ENCODE data around the gene ASIC2. TPM values are rescaled to one million over a fixed set of nuclear protein-coding genes. Genes with fewer than 3 reads are reported as not detected.
A peak's percentile ranks its signal among the peaks of the same experiment; 100 is the strongest.

Gene ASIC2
- polyA plus RNA-seq, 1 donor, result 9.3 TPM

DNA sequence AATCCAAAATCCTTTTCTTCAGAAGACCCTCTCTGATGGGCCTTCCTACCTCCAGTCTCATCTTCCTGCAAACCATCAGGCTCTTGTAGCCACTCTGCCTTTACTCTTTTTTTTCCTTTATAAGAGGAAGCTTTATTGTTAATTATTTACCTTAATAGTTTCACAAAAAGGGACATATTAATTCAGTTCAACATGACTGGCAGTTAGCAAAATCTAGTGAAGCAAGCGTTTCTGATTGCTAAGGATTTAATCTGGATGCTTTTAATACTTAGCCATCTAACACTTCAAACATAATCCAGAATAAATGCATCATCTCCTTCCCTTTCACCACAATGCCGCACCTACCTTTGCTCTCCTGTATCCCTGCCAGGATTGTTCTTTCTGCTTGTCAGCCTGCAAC is 239.4 kb downstream of the ASIC2 start:
- H3K27ac ChIP-seq (ENCODE audit: low read length), result no peak overlapping the region
- H3K36me3 ChIP-seq (ENCODE audit: control insufficient read depth, insufficient read depth, low read length), result no peaks in the 10 kb centered on the region
- H3K27me3 ChIP-seq (ENCODE audit: control insufficient read depth, insufficient read depth, low read length), result no peaks in the 10 kb centered on the region
- no peak for DNase-seq
- WGBS (ENCODE audit: insufficient coverage, low lambda C conversion rate), result no CpG with 5 or more reads among the region's 2 CpGs
- no peak overlapping the region for H3K4me3 ChIP-seq (ENCODE audit: low read length)
- H3K9me3 ChIP-seq (ENCODE audit: control insufficient read depth, low read depth, low read length), result no peaks in the 10 kb centered on the region
- no peaks in the 10 kb centered on the region for H3K4me1 ChIP-seq (ENCODE audit: control insufficient read depth, insufficient read depth, low read length)

DNA sequence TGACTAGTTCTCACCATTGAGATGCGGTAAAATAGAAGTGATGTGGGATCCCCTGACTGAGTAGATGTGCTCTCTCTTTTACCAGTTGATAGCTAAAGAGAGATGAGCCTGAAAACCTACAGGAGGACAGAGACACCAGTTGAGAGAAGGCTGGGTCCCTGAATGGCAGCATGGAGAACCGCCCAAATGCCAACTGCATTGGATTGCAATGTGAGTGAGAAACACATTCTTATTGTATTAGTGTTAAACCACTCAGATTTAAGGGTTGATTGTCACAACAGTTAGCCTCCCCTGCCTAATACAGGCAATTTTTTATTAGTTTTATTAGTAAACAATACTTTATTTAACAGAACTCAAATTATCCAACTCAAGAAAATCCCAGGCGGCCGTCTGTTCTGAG is 240.2 kb downstream of the ASIC2 start:
- no peaks in the 10 kb centered on the region for H3K9me3 ChIP-seq (ENCODE audit: control insufficient read depth, low read depth, low read length)
- H3K4me3 ChIP-seq (ENCODE audit: low read length), result no peak overlapping the region
- DNase-seq, result no peak
- no CpG with 5 or more reads among the region's 4 CpGs for WGBS (ENCODE audit: insufficient coverage, low lambda C conversion rate)
- no peaks in the 10 kb centered on the region for H3K36me3 ChIP-seq (ENCODE audit: control insufficient read depth, insufficient read depth, low read length)
- H3K27me3 ChIP-seq (ENCODE audit: control insufficient read depth, insufficient read depth, low read length), result no peaks in the 10 kb centered on the region
- no peaks in the 10 kb centered on the region for H3K4me1 ChIP-seq (ENCODE audit: control insufficient read depth, insufficient read depth, low read length)
- H3K27ac ChIP-seq (ENCODE audit: low read length), result no peak overlapping the region

DNA sequence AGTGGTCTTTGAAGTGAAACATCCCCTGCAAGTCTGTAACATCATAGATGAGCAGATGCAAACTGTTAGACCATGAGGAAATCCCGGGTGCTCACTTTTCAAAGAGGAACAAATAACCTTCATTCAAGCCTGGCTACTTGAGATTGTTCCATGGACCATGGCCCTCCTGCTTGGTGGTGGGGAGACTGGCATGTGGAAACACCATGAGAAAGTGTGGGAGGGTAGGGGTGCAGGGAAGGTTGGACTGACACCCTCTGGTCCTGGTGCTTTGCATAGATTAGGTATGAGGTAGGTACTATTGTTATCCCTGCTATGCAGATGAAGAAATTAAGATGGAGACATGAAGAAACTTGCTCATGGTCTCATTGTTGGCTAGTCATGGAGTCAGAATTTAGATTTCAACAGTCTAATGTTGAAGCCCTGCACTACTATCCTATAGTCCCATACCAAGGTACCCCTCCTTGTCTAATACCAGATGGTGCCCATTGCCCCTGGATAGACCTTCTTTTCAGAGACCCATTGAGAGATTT is 242.4 kb downstream of the ASIC2 start:
- WGBS (ENCODE audit: insufficient coverage, low lambda C conversion rate), result no CpG with 5 or more reads among the region's 1 CpG
- no peak for DNase-seq
- Histone ChIP-seq H3K4me3 (ENCODE audit: low read length) (no peak overlapping the region), H3K27ac (ENCODE audit: low read length) (no peak overlapping the region), H3K27me3 (ENCODE audit: control insufficient read depth, insufficient read depth, low read length) (no peaks in the 10 kb centered on the region), H3K9me3 (ENCODE audit: control insufficient read depth, low read depth, low read length) (no peaks in the 10 kb centered on the region), H3K36me3 (ENCODE audit: control insufficient read depth, insufficient read depth, low read length) (no peaks in the 10 kb centered on the region), H3K4me1 (ENCODE audit: control insufficient read depth, insufficient read depth, low read length) (no peaks in the 10 kb centered on the region)

DNA sequence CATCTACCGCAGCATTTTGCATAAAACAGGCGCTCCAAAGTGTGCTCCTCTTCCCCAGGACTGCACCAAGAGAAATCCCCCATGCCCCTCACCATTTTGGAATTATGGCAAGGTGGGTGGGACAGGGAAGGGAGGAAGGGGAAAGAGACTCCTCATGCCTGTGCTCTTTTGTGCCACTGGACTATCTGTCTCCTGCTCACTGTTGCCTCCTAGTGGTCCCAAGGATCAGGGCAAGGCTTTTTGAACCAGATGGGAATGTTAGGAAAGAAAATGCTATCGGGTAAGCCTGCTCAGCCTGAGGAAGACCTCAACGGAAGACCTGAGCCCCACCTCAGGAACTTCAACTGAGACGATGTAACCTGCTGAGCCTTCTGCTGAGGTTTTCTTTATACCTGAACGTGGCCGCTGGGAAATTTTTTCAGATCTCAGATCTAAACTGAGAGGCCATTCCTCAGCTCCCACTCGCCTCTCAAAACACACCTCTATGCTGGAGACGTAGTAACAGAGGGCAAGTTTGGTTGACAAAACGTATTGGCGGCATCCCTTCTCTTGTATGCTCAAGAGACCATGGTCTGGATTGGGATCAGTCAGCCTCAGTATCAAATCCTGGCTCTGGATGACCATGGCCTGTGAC is 243.2 kb downstream of the ASIC2 start:
- Histone ChIP-seq H3K36me3 (ENCODE audit: control insufficient read depth, insufficient read depth, low read length) (no peaks in the 10 kb centered on the region), H3K4me3 (ENCODE audit: low read length) (no peak overlapping the region), H3K4me1 (ENCODE audit: control insufficient read depth, insufficient read depth, low read length) (no peaks in the 10 kb centered on the region), H3K27me3 (ENCODE audit: control insufficient read depth, insufficient read depth, low read length) (no peaks in the 10 kb centered on the region), H3K27ac (ENCODE audit: low read length) (no peak overlapping the region), H3K9me3 (ENCODE audit: control insufficient read depth, low read depth, low read length) (no peaks in the 10 kb centered on the region)
- WGBS (ENCODE audit: insufficient coverage, low lambda C conversion rate), result no CpG with 5 or more reads among the region's 11 CpGs
- peak; percentile 3 to 14 for DNase-seq

DNA sequence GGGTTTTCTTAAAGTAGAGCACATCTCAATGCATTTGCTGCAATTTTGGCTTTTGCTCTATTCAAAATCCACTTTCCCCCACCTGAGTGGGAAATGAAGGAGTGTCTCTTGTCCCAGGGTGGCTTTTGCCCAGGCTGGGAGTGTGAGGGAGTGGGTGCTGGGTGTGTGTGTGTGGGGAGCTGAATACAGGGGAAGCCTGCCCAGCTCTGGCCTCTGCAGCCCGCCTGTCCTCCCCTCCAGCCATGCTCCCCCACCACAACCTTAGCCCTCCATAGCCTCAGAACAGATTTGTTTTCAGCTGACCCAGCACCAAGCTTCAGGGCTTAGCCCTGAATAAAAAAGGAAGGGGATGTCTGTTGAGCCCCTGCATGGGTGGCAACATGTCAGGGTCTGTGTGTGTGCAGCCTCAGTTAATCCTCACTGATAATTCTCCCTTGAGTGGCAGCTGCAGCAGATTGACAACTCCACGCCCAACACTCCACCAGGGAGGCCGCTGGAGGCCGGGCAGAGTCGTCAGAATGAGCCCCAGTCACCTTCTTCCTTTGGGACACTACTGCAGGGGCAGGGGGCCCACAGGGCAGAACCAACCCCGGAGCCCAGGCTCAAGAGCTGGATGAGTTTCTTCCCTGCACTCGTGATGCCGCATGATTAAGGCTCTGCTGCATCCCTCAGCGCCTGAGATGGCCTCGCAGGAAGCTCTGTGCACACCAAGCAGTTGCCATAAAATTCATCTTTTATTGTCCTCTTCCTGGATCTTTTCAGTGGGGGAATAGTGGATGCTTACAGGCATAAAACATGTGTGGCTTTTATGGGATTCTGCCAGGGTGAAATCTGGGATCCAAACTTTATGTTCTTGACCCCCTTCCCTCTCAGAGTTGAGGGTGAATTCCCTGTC is 246.5 kb downstream of the ASIC2 start:
- DNase-seq, result no peak
- H3K4me3 ChIP-seq (ENCODE audit: low read length), result no peak overlapping the region
- no peak overlapping the region for H3K27ac ChIP-seq (ENCODE audit: low read length)
- H3K36me3 ChIP-seq (ENCODE audit: control insufficient read depth, insufficient read depth, low read length), result no peaks in the 10 kb centered on the region
- H3K27me3 ChIP-seq (ENCODE audit: control insufficient read depth, insufficient read depth, low read length), result no peaks in the 10 kb centered on the region
- no CpG with 5 or more reads among the region's 10 CpGs for WGBS (ENCODE audit: insufficient coverage, low lambda C conversion rate)
- H3K9me3 ChIP-seq (ENCODE audit: control insufficient read depth, low read depth, low read length), result no peaks in the 10 kb centered on the region
- no peaks in the 10 kb centered on the region for H3K4me1 ChIP-seq (ENCODE audit: control insufficient read depth, insufficient read depth, low read length)

DNA sequence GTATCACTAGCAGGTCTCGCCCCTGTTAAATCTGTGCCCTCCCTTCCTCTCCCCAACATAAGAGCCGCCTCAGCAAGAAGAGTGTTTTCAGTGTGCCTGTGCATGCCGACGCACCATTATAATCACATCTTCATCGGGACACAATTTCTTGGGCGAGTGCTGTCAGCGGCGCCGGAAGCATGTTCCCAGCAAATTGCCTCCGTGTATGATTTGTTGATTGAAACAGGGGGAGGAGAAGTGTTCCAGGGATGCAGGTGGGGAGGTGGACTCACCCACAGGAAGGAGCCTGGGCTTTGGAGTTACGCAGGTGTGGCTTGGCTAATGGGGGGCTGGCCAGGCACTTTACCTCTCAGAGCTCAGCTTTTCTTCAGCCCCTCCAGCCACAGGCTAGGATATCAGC is 247.9 kb downstream of the ASIC2 start:
- H3K27ac ChIP-seq (ENCODE audit: low read length), result no peak overlapping the region
- H3K36me3 ChIP-seq (ENCODE audit: control insufficient read depth, insufficient read depth, low read length), result no peaks in the 10 kb centered on the region
- no peak overlapping the region for H3K4me3 ChIP-seq (ENCODE audit: low read length)
- no peaks in the 10 kb centered on the region for H3K9me3 ChIP-seq (ENCODE audit: control insufficient read depth, low read depth, low read length)
- no peaks in the 10 kb centered on the region for H3K27me3 ChIP-seq (ENCODE audit: control insufficient read depth, insufficient read depth, low read length)
- no CpG with 5 or more reads among the region's 11 CpGs for WGBS (ENCODE audit: insufficient coverage, low lambda C conversion rate)
- no peaks in the 10 kb centered on the region for H3K4me1 ChIP-seq (ENCODE audit: control insufficient read depth, insufficient read depth, low read length)
- no peak for DNase-seq

DNA sequence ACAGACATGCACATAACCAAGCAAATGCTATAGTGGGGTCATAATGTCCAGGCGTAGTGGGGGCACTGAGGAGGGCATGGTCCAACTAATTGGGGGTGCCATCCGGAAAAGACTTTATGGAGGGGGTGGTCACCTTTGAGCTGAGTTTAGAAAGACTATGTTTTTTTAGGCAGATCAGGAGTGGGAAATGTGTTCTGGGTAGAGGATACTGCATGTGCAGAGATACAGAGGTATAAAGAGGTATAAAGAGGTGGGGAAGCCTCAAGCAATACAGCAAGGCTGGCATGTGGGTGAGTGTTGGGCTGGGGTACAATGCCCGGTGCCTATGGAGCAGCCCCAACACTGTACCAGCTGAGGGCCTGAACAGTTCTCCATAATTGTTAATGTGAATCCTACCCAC is 248.3 kb downstream of the ASIC2 start:
- DNase-seq, result no peak
- Histone ChIP-seq H3K27ac (ENCODE audit: low read length) (no peak overlapping the region), H3K36me3 (ENCODE audit: control insufficient read depth, insufficient read depth, low read length) (no peaks in the 10 kb centered on the region), H3K27me3 (ENCODE audit: control insufficient read depth, insufficient read depth, low read length) (no peaks in the 10 kb centered on the region), H3K4me3 (ENCODE audit: low read length) (no peak overlapping the region), H3K4me1 (ENCODE audit: control insufficient read depth, insufficient read depth, low read length) (no peaks in the 10 kb centered on the region), H3K9me3 (ENCODE audit: control insufficient read depth, low read depth, low read length) (no peaks in the 10 kb centered on the region)
- no CpG with 5 or more reads among the region's 3 CpGs for WGBS (ENCODE audit: insufficient coverage, low lambda C conversion rate)

DNA sequence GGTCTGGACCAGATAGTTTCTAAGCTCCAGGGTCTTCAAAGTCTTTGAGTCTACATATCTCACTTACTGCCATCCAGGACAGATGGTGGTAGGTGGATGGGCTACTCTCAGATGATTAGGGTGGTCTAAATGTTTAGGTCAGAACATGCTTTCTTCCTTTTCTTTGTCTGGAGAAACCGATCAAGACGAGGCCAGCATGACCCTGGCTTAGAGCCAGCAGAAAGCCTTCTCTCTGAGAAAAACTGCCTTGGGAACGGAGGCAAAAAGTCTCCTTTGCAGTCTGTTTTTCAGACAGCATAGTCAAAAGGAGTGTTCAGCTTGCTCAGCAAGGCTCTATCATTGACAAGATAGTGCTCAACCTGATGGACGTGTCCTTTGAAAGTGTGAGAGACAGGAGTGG is 252.6 kb downstream of the ASIC2 start:
- H3K36me3 ChIP-seq (ENCODE audit: control insufficient read depth, insufficient read depth, low read length), result no peaks in the 10 kb centered on the region
- no CpG with 5 or more reads among the region's 4 CpGs for WGBS (ENCODE audit: insufficient coverage, low lambda C conversion rate)
- no peaks in the 10 kb centered on the region for H3K4me1 ChIP-seq (ENCODE audit: control insufficient read depth, insufficient read depth, low read length)
- DNase-seq, result no peak
- H3K4me3 ChIP-seq (ENCODE audit: low read length), result no peak overlapping the region
- H3K27ac ChIP-seq (ENCODE audit: low read length), result no peak overlapping the region
- no peaks in the 10 kb centered on the region for H3K9me3 ChIP-seq (ENCODE audit: control insufficient read depth, low read depth, low read length)
- H3K27me3 ChIP-seq (ENCODE audit: control insufficient read depth, insufficient read depth, low read length), result no peaks in the 10 kb centered on the region

DNA sequence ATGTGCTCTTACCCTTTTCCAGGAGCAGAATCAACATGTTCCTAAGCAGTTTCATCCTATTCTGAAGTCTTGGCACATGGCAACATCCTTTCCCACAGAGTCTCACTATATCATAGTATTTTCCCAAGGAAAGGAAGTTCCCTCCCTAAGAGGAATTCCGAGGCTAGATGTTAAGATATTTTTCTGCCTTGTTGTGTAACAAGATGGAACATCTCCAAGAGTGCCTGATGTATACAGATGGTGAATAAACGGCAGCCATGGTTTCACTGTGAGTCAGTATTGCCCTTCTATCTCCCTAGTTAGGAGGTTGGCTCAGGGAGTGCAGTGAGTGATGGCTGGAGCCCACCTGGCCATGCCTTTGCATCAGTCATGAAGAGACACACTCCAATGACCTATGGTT is 253.2 kb downstream of the ASIC2 start:
- no peak for DNase-seq
- WGBS (ENCODE audit: insufficient coverage, low lambda C conversion rate), result no CpG with 5 or more reads among the region's 2 CpGs
- no peaks in the 10 kb centered on the region for H3K9me3 ChIP-seq (ENCODE audit: control insufficient read depth, low read depth, low read length)

DNA sequence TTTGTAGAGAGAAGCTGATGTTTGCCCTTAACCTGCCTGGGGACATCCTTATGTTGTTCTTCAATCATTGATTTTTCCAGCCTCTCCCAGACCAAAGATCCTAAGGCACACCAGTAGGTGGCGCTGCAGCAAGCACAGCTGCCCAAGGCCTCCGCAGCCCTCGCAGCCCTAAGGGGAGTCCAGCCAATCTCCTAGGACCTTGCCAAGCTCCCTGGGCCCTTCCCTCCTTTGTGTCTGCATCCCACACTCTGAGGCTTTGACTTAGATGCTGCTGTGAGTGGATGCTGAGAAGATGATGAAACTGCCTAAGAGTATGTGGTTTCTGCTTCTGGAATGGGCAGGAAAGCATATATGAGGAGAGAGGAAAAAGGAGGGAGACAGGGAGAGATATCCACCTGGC is 254.4 kb downstream of the ASIC2 start:
- no peaks in the 10 kb centered on the region for H3K27me3 ChIP-seq (ENCODE audit: control insufficient read depth, insufficient read depth, low read length)
- H3K4me3 ChIP-seq (ENCODE audit: low read length), result no peak overlapping the region
- peak; percentile 31 to 46 for DNase-seq
- H3K36me3 ChIP-seq (ENCODE audit: control insufficient read depth, insufficient read depth, low read length), result no peaks in the 10 kb centered on the region
- no peaks in the 10 kb centered on the region for H3K9me3 ChIP-seq (ENCODE audit: control insufficient read depth, low read depth, low read length)
- WGBS (ENCODE audit: insufficient coverage, low lambda C conversion rate), result no CpG with 5 or more reads among the region's 3 CpGs
- no peaks in the 10 kb centered on the region for H3K4me1 ChIP-seq (ENCODE audit: control insufficient read depth, insufficient read depth, low read length)
- no peak overlapping the region for H3K27ac ChIP-seq (ENCODE audit: low read length)

More for the DNA sequence above, 253.2 kb downstream of the ASIC2 start:
- Histone ChIP-seq H3K27me3 (ENCODE audit: control insufficient read depth, insufficient read depth, low read length) (no peaks in the 10 kb centered on the region), H3K27ac (ENCODE audit: low read length) (no peak overlapping the region), H3K4me3 (ENCODE audit: low read length) (no peak overlapping the region), H3K4me1 (ENCODE audit: control insufficient read depth, insufficient read depth, low read length) (no peaks in the 10 kb centered on the region), H3K36me3 (ENCODE audit: control insufficient read depth, insufficient read depth, low read length) (no peaks in the 10 kb centered on the region)
